GM12878 (cell line): ENCODE data around the gene FRMD8. TPM values are rescaled to one million over a fixed set of nuclear protein-coding genes. Genes with fewer than 3 reads are reported as not detected.

Experiments
- ATAC-seq: fragments of 200-7000 bp; cut with Tn5 transposase; 3 replicates; pipeline ENCODE4 v1.9.1; 2020; ENCODE audit warnings: mild to moderate bottlenecking, moderate library complexity
- BruUV-seq: library from RNA; stranded (reverse); fragments of 400-500 nt; replicated peaks from 2 replicates; lab custom pipeline; 2021; lab: Mats Ljungman, UMichigan
- CTCF ChIA-PET: fragments of 300-600 bp; sonication (Branson Sonifier 250); formaldehyde crosslinking; extraction: SDS; loops from one replicate; lab custom pipeline; 2021; ENCODE audit warnings: inconsistent platforms; lab: Yijun Ruan, JAX
- POLR2A ChIA-PET: fragments of 350-600 bp; formaldehyde crosslinking; extraction: SDS; loops from one replicate; lab custom pipeline; 2021; ENCODE audit warnings: inconsistent platforms; lab: Charles Lee
- RAD21 ChIA-PET: fragments of 300-600 bp; sonication (Branson Sonifier 250); formaldehyde crosslinking; loops from one replicate; lab custom pipeline; 2023; ENCODE audit warnings: antibody characterized with exemption; ENCODE audit not compliant: unreplicated experiment; lab: Charles Lee
- SMC1A ChIA-PET: fragments of 300-600 bp; sonication (Branson Sonifier 250); formaldehyde crosslinking; loops from one replicate; lab custom pipeline; 2023; ENCODE audit not compliant: unreplicated experiment, uncharacterized antibody; lab: Charles Lee
- DNase-seq: peaks from one replicate; pipeline ENCODE4 v3.0.0-alpha.2; 2011; ENCODE audit warnings: low read depth, low spot score
- FAIRE-seq: peaks from 3 replicates; lab custom pipeline; 2011; peaks lifted over from hg19 to GRCh38; lab: Jason Lieb, UNC
- H2AFZ ChIP-seq: 2 replicates; pipeline ENCODE4 v1.6.0; 2011; ENCODE audit warnings: low read depth, low read length, control low read depth; ENCODE audit not compliant: control insufficient read depth
- H3K27ac ChIP-seq: 2 replicates; pipeline ENCODE4 v1.5.1; 2011; ENCODE audit warnings: control low read depth; ENCODE audit not compliant: control insufficient read depth, insufficient read depth
- H3K27me3 ChIP-seq, 2 experiments: replicated peaks in 1 of 2; 2 replicates each; pipeline versions ENCODE4 v1.6.0 to v1.6.1; 2011; ENCODE audit warnings: low read length in 1 of 2; ENCODE audit not compliant: control insufficient read depth in 2 of 2, insufficient read depth in 2 of 2
- H3K36me3 ChIP-seq, 2 experiments: 2 replicates each; pipeline ENCODE4 v1.5.1; 2011; ENCODE audit warnings: low read length in 1 of 2; ENCODE audit not compliant: control insufficient read depth in 2 of 2, insufficient read depth in 2 of 2
- H3K4me1 ChIP-seq: 2 replicates; pipeline ENCODE4 v1.6.1; 2011; ENCODE audit warnings: mild to moderate bottlenecking, low read length, moderate library complexity, mixed read lengths; ENCODE audit not compliant: control insufficient read depth, insufficient read depth
- H3K4me2 ChIP-seq: 2 replicates; pipeline ENCODE4 v1.6.0; 2011; ENCODE audit warnings: control low read depth; ENCODE audit not compliant: control insufficient read depth, insufficient read depth
- H3K4me3 ChIP-seq: fragments of 200-600 bp; sonication (generic); 2 replicates; pipeline ENCODE4 v1.5.1; 2016
- H3K79me2 ChIP-seq: 2 replicates; pipeline ENCODE4 v1.6.0; 2011; ENCODE audit warnings: low read length; ENCODE audit not compliant: control insufficient read depth, insufficient read depth
- H3K9ac ChIP-seq: 2 replicates; pipeline ENCODE4 v1.8.0; 2011; ENCODE audit warnings: low read length, control low read depth, mixed read lengths; ENCODE audit not compliant: control insufficient read depth, insufficient read depth
- H3K9me3 ChIP-seq: replicated peaks from 3 replicates; pipeline ENCODE4 v1.5.1; 2011; ENCODE audit warnings: mild to moderate bottlenecking, low read length; ENCODE audit not compliant: control insufficient read depth, insufficient read depth
- H4K20me1 ChIP-seq: 2 replicates; pipeline ENCODE4 v1.6.0; 2011; ENCODE audit not compliant: control insufficient read depth, insufficient read depth
- CREM ChIP-seq: IDR thresholded peaks from 2 replicates; pipeline ENCODE4 v1.6.1; 2014; ENCODE audit warnings: antibody characterized with exemption, low read depth
- ESRRA ChIP-seq: IDR thresholded peaks from 2 replicates; pipeline ENCODE4 v1.6.1; 2012; ENCODE audit warnings: mild to moderate bottlenecking, low read length, improper control_type of control experiment
- FOXM1 ChIP-seq: IDR thresholded peaks from 2 replicates; pipeline ENCODE4 v1.6.1; 2012; ENCODE audit warnings: low read depth, mild to moderate bottlenecking, inconsistent platforms, low read length, moderate library complexity
- KAT2A ChIP-seq: conservative IDR thresholded peaks from 2 replicates; pipeline ENCODE4 v1.6.1; 2011; ENCODE audit warnings: low read depth, low read length; ENCODE audit not compliant: control insufficient read depth
- MYB ChIP-seq: fragments of 150-350 bp; IDR thresholded peaks from 2 replicates; pipeline ENCODE4 v1.6.1; 2014; ENCODE audit warnings: mild to moderate bottlenecking, low read depth, low read length, borderline replicate concordance
- NR2F1 ChIP-seq: fragments of 450-650 bp; conservative IDR thresholded peaks from 2 replicates; pipeline ENCODE4 v1.6.1; 2017; ENCODE audit warnings: mild to moderate bottlenecking
- PAX5 ChIP-seq: IDR thresholded peaks from 2 replicates; pipeline ENCODE4 v1.6.1; 2011; ENCODE audit warnings: low read depth, low read length, borderline replicate concordance
- PAX8 ChIP-seq: fragments of 450-650 bp; IDR thresholded peaks from 2 replicates; pipeline ENCODE4 v1.6.1; 2017; ENCODE audit warnings: mild to moderate bottlenecking, moderate library complexity
- POLR2AphosphoS5 ChIP-seq: IDR thresholded peaks from 2 replicates; pipeline ENCODE4 v1.6.1; 2011; ENCODE audit warnings: mild to moderate bottlenecking, low read length, inconsistent platforms
- RUNX3 ChIP-seq: IDR thresholded peaks from 2 replicates; pipeline ENCODE4 v1.6.1; 2012; ENCODE audit warnings: low read length, inconsistent platforms
- TARDBP ChIP-seq: IDR thresholded peaks from 2 replicates; pipeline ENCODE4 v1.6.1; 2016; ENCODE audit warnings: borderline replicate concordance
- WRNIP1 ChIP-seq: IDR thresholded peaks from 2 replicates; pipeline ENCODE4 v1.6.1; 2011; ENCODE audit warnings: low read depth, low read length, improper control_type of control experiment, borderline replicate concordance
- YBX1 ChIP-seq: fragments of 450-650 bp; IDR thresholded peaks from 2 replicates; pipeline ENCODE4 v1.6.1; 2016; ENCODE audit warnings: antibody characterized with exemption
- ZBED1 ChIP-seq: IDR thresholded peaks from 2 replicates; pipeline ENCODE4 v1.6.1; 2016; ENCODE audit warnings: borderline replicate concordance
- WGBS: methylation state at CpG from one replicate; pipeline ENCODE4 v1.1.6; 2016; ENCODE audit warnings: low lambda C conversion rate; ENCODE audit not compliant: insufficient replicate concordance, insufficient coverage; ENCODE audit errors: missing lambda C conversion rate; 5-methylcytosine and 5-hydroxymethylcytosine counted together
- in situ Hi-C: fragments of 300-500 bp; cut with MboI; formaldehyde crosslinking; loops from 9 replicates; pipeline ENCODE4 v1.14.3; 2018; ENCODE audit warnings: mixed read lengths
- intact Hi-C: fragments of 100-400 bp; cut with micrococcal nuclease; formaldehyde crosslinking; loops from one replicate; pipeline ENCODE4 v1.14.2; 2022; ENCODE audit not compliant: unreplicated experiment
- polyA plus RNA-seq, 11 experiments: library from polyadenylated mRNA; depleted of rRNA in 4 of 11; unstranded in 6 of 11; stranded (reverse) in 5 of 11; fragments of >200 nt; fragmentation: Nextera tagmentation in 4 of 11; fragmentation: Illumina TruSeq in 1 of 11; extraction: Ambion mirVana in 4 of 11; extraction: Trizol in 1 of 11; gene quantifications; 1 replicate in 1 of 11; 2 replicates in 10 of 11; pipeline versions ENCODE4 v1.2.1 to v1.2.3, GENCODE V29; 2011 to 2016; ENCODE audit warnings: inconsistent platforms in 2 of 11, missing spikeins in 2 of 11, low read depth in 1 of 11
- total RNA-seq, 4 experiments: library from RNA; depleted of rRNA in 3 of 4; stranded (reverse); fragments of >200 nt in 3 of 4; fragmentation: Illumina TruSeq in 1 of 4; extraction: Trizol in 1 of 4; gene quantifications; 2 replicates each; pipeline versions ENCODE4 v1.2.1 to v1.2.3, GENCODE V29; 2013 to 2021
- TF ChIP-seq, protein P1 (sequence below): fragments of 450-650 bp; IDR thresholded peaks from 2 replicates; pipeline ENCODE4 v1.6.1; 2016; ENCODE audit warnings: mild to moderate bottlenecking
- TF ChIP-seq, protein P2 (sequence below): fragments of 150-350 bp; IDR thresholded peaks from 2 replicates; pipeline ENCODE4 v1.6.1; 2016; ENCODE audit warnings: low read depth, low read length
- TF ChIP-seq, protein P3 (sequence below): fragments of 450-650 bp; IDR thresholded peaks from 2 replicates; pipeline ENCODE4 v1.6.1; 2017; ENCODE audit warnings: antibody characterized with exemption, mild to moderate bottlenecking, moderate library complexity

The FRMD8 gene
- total and polyA plus RNA-seq, 10 of the 15 experiments (the other 5 are each of a cell fraction or from before 2014, with no cell fraction given): 8.3 to 69.4 (median 28.0) TPM

DNA sequence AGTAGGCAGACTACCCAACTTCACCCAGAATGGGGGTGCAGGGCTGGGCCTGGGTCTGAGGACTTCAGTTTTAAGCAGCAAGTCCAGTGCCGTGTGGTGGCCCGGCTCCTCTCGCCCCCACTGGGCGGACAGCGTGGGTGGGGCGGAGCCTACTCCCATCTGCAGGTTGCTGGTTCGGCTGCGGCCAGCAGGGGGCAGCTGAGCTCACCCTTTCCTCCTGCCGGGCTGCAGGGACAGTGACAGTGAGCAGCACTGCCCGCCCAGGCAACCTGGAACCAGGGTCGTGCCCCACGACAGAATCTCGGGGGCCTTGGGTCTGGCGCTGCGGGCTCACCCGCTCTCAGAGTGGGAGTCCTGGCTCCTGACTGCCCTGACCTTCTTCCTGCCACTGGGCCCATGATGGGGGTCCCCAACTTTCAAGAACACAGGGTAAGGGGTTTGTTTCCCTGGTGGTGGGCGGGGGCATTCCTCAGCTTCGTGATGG is 29.9 kb downstream of the FRMD8 start:
- H3K4me3 ChIP-seq: peak overlapping the region; percentile 79
- no peak for TF ChIP-seq POLR2AphosphoS5
- no peak for TF ChIP-seq FOXM1
- TF ChIP-seq, protein P1, sequence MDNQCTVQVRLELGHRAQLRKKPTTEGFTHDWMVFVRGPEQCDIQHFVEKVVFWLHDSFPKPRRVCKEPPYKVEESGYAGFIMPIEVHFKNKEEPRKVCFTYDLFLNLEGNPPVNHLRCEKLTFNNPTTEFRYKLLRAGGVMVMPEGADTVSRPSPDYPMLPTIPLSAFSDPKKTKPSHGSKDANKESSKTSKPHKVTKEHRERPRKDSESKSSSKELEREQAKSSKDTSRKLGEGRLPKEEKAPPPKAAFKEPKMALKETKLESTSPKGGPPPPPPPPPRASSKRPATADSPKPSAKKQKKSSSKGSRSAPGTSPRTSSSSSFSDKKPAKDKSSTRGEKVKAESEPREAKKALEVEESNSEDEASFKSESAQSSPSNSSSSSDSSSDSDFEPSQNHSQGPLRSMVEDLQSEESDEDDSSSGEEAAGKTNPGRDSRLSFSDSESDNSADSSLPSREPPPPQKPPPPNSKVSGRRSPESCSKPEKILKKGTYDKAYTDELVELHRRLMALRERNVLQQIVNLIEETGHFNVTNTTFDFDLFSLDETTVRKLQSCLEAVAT: 0 out of 2 replicates have a peak, but pooled peaks have one; percentile 15
- no peak for TF ChIP-seq ESRRA
- peak; percentile 59 for TF ChIP-seq CREM
- no peak for TF ChIP-seq KAT2A
- 0 out of 2 replicates have a peak, but pooled peaks have one; percentile 18 for TF ChIP-seq PAX5
- TF ChIP-seq WRNIP1: no peak
- peak; percentile 57; the same call in 1 of the 2 replicates for TF ChIP-seq NR2F1
- TF ChIP-seq TARDBP: 0 out of 2 replicates have a peak, but pooled peaks have one; percentile 30
- TF ChIP-seq, protein P2, sequence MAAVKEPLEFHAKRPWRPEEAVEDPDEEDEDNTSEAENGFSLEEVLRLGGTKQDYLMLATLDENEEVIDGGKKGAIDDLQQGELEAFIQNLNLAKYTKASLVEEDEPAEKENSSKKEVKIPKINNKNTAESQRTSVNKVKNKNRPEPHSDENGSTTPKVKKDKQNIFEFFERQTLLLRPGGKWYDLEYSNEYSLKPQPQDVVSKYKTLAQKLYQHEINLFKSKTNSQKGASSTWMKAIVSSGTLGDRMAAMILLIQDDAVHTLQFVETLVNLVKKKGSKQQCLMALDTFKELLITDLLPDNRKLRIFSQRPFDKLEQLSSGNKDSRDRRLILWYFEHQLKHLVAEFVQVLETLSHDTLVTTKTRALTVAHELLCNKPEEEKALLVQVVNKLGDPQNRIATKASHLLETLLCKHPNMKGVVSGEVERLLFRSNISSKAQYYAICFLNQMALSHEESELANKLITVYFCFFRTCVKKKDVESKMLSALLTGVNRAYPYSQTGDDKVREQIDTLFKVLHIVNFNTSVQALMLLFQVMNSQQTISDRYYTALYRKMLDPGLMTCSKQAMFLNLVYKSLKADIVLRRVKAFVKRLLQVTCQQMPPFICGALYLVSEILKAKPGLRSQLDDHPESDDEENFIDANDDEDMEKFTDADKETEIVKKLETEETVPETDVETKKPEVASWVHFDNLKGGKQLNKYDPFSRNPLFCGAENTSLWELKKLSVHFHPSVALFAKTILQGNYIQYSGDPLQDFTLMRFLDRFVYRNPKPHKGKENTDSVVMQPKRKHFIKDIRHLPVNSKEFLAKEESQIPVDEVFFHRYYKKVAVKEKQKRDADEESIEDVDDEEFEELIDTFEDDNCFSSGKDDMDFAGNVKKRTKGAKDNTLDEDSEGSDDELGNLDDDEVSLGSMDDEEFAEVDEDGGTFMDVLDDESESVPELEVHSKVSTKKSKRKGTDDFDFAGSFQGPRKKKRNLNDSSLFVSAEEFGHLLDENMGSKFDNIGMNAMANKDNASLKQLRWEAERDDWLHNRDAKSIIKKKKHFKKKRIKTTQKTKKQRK: no peak
- TF ChIP-seq PAX8: no peak
- no peak for TF ChIP-seq RUNX3
- no peak for TF ChIP-seq ZBED1
- TF ChIP-seq YBX1: no peak
- no peak for TF ChIP-seq MYB
- TF ChIP-seq, protein P3, sequence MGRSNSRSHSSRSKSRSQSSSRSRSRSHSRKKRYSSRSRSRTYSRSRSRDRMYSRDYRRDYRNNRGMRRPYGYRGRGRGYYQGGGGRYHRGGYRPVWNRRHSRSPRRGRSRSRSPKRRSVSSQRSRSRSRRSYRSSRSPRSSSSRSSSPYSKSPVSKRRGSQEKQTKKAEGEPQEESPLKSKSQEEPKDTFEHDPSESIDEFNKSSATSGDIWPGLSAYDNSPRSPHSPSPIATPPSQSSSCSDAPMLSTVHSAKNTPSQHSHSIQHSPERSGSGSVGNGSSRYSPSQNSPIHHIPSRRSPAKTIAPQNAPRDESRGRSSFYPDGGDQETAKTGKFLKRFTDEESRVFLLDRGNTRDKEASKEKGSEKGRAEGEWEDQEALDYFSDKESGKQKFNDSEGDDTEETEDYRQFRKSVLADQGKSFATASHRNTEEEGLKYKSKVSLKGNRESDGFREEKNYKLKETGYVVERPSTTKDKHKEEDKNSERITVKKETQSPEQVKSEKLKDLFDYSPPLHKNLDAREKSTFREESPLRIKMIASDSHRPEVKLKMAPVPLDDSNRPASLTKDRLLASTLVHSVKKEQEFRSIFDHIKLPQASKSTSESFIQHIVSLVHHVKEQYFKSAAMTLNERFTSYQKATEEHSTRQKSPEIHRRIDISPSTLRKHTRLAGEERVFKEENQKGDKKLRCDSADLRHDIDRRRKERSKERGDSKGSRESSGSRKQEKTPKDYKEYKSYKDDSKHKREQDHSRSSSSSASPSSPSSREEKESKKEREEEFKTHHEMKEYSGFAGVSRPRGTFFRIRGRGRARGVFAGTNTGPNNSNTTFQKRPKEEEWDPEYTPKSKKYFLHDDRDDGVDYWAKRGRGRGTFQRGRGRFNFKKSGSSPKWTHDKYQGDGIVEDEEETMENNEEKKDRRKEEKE: no peak

More for the DNA sequence above, 29.9 kb downstream of the FRMD8 start:
- ATAC-seq (peak; percentile 57), FAIRE-seq (peak; percentile 96), DNase-seq (no peak)
- peaks cover 4 to 14% of the 10 kb centered on the region in 2 experiments; a peak in 3 of 4 replicates for H3K36me3 ChIP-seq
- no peaks in the 10 kb centered on the region for H4K20me1 ChIP-seq
- H3K9ac ChIP-seq: peak overlapping the region; percentile 99
- intact Hi-C loops: loop anchor here (1.0 to 5.0 kb wide), 6 partner anchors 14 to 156 kb away; partner anchors contain the start of genes FAM89B, SLC25A45 and ZNRD2
- no peaks in the 10 kb centered on the region for H3K27me3 ChIP-seq
- H2AFZ ChIP-seq: peak overlapping the region; percentile 79
- 2% methylated on average over 18 of the region's 18 CpGs for WGBS
- H3K4me1 ChIP-seq: peaks cover 49% of the 10 kb centered on the region
- ChIA-PET RAD21 (interaction anchor here (0.6 to 15.3 kb wide), 31 partner anchors 9 to 154 kb away, joined by 3 to 282 read pairs (median 7); partner anchors contain the start of genes FRMD8, MALAT1, SCYL1 and SLC25A45), SMC1A (interaction anchor here (0.6 to 12.7 kb wide), 29 partner anchors 9 to 158 kb away, joined by 3 to 232 read pairs (median 8); partner anchors contain the start of genes FRMD8, MALAT1, POLA2 and SLC25A45), POLR2A (interaction anchor here (0.7 to 13.6 kb wide), 20 partner anchors 9 to 97 kb away, joined by 3 to 323 read pairs (median 8); partner anchors contain the start of genes FRMD8 and MALAT1), CTCF (interaction anchor here (0.8 to 15.3 kb wide), 28 partner anchors 9 to 196 kb away, joined by 3 to 362 read pairs (median 10); partner anchors contain the start of genes FRMD8, MALAT1, SCYL1 and SLC25A45)
- H3K27ac ChIP-seq: peak overlapping the region; percentile 100
- H3K9me3 ChIP-seq: no peaks in the 10 kb centered on the region
- no TSS peak for BruUV-seq
- peaks cover 53% of the 10 kb centered on the region for H3K79me2 ChIP-seq
- peak overlapping the region; percentile 100 for H3K4me2 ChIP-seq
- in situ Hi-C loops: loop anchor here (5.0 kb wide), 1 partner anchor 91 kb away; no protein-coding TSS in a partner anchor
